Measurements from ENCODE around the gene COG8. TPM values are rescaled to one million over a fixed set of nuclear protein-coding genes. Genes with fewer than 3 reads are reported as not detected.

Gene COG8
- polyA plus RNA-seq, 3 donors = 11.9 to 24.1 (median 21.6) TPM

- intact Hi-C loops (cut with micrococcal nuclease) = no loop called here
- Mint-ChIP-seq H3K9me3 (no peaks in the 10 kb centered on the region), H3K36me3 (peaks cover 46 to 60% of the 10 kb centered on the region in 2 donors), H3K4me1 (peaks cover 5% of the 10 kb centered on the region), H3K4me3 (no peak within 1 kb of the TSS), H3K27ac (peak within 1 kb of the TSS in 4 of 7 donors; percentile 18 to 81 (median 46)), H3K27me3 (ENCODE audit: low read depth in 3 of 3) (peaks cover 0 to 1% (median 0%) of the 10 kb centered on the region in 3 donors)
- Histone ChIP-seq H3K4me2 (replicated peaks; ENCODE audit: extremely low read depth, low read length, poor library complexity, severe bottlenecking) (no peak within 1 kb of the TSS), H3K27ac (ENCODE audit: low read depth in 1 of 2, low read length in 2 of 2) (no peak within 1 kb of the TSS), H3K9ac (ENCODE audit: insufficient read depth, low read length, poor library complexity, severe bottlenecking) (no peak within 1 kb of the TSS), H3K36me3 (replicated peaks in 1 of 2; ENCODE audit: control insufficient read depth in 1 of 2, insufficient read depth in 2 of 2, low read length in 2 of 2) (peaks cover 35 to 61% of the 10 kb centered on the region in 2 donors), H3K4me3 (replicated peaks in 1 of 3; ENCODE audit: low read depth in 2 of 3, low read length in 3 of 3) (no peak within 1 kb of the TSS), H2AFZ (ENCODE audit: insufficient read depth, low read depth, low read length, poor library complexity, severe bottlenecking) (no peak within 1 kb of the TSS), H4K20me1 (ENCODE audit: insufficient read depth, low read length) (no peaks in the 10 kb centered on the region), H3K9me3 (replicated peaks in 1 of 2; ENCODE audit: control insufficient read depth in 1 of 2, insufficient read depth in 1 of 2, low read length in 2 of 2) (no peaks in the 10 kb centered on the region), H3K79me2 (ENCODE audit: insufficient read depth, low read length) (no peaks in the 10 kb centered on the region), H3K27me3 (ENCODE audit: control insufficient read depth in 2 of 2, insufficient read depth in 2 of 2, low read length in 2 of 2) (no peaks in the 10 kb centered on the region), H3K4me1 (ENCODE audit: control insufficient read depth in 1 of 2, insufficient read depth in 2 of 2, low read length in 2 of 2) (peaks cover 5% of the 10 kb centered on the region in 2 donors)
- WGBS (ENCODE audit: insufficient coverage) = 96% methylated on average over 10 of the region's 12 CpGs
- no peak for DNase-seq
- no peak for TF ChIP-seq CTCF (IDR thresholded peaks at IDR 0.05)
Measured at GRCh38 chr16:69351309-69352027, 12.1 kb upstream of the COG8 start, which contains the start of gene TMED6. Gene TMED6 (minus strand): TSS chr16:69351786. CDS start chr16:69351753, 33 bp downstream.

- Histone ChIP-seq H2AFZ (ENCODE audit: insufficient read depth, low read depth, low read length, poor library complexity, severe bottlenecking) (no peak overlapping the region), H3K9me3 (replicated peaks in 1 of 2; ENCODE audit: control insufficient read depth in 1 of 2, insufficient read depth in 1 of 2, low read length in 2 of 2) (no peaks in the 10 kb centered on the region), H3K79me2 (ENCODE audit: insufficient read depth, low read length) (no peaks in the 10 kb centered on the region), H3K36me3 (replicated peaks in 1 of 2; ENCODE audit: control insufficient read depth in 1 of 2, insufficient read depth in 2 of 2, low read length in 2 of 2) (peaks cover 29 to 53% of the 10 kb centered on the region in 2 donors), H3K4me3 (replicated peaks in 1 of 3; ENCODE audit: low read depth in 2 of 3, low read length in 3 of 3) (no peak overlapping the region), H3K4me1 (ENCODE audit: control insufficient read depth in 1 of 2, insufficient read depth in 2 of 2, low read length in 2 of 2) (peaks cover 13 to 14% of the 10 kb centered on the region in 2 donors), H4K20me1 (ENCODE audit: insufficient read depth, low read length) (peaks cover 1% of the 10 kb centered on the region), H3K4me2 (replicated peaks; ENCODE audit: extremely low read depth, low read length, poor library complexity, severe bottlenecking) (no peak overlapping the region), H3K27me3 (ENCODE audit: control insufficient read depth in 2 of 2, insufficient read depth in 2 of 2, low read length in 2 of 2) (no peaks in the 10 kb centered on the region), H3K9ac (ENCODE audit: insufficient read depth, low read length, poor library complexity, severe bottlenecking) (no peak overlapping the region), H3K27ac (ENCODE audit: low read depth in 1 of 2, low read length in 2 of 2) (no peak overlapping the region)
- DNase-seq = no peak
- intact Hi-C loops (cut with micrococcal nuclease) = no loop called here
- Mint-ChIP-seq H3K4me3 (no peak overlapping the region), H3K9me3 (no peaks in the 10 kb centered on the region), H3K27me3 (ENCODE audit: low read depth in 3 of 3) (no peaks in the 10 kb centered on the region), H3K4me1 (peaks cover 13% of the 10 kb centered on the region), H3K27ac (peak overlapping the region in 2 of 7 donors; percentile 37 to 46), H3K36me3 (peaks cover 38 to 52% of the 10 kb centered on the region in 2 donors)
- TF ChIP-seq CTCF (IDR thresholded peaks at IDR 0.05) = no peak
- 90% methylated on average over 2 of the region's 6 CpGs for WGBS (ENCODE audit: insufficient coverage)
Measured at GRCh38 chr16:69350536-69351133, 11.3 kb upstream of the COG8 start.
